ENCODE data around the gene MED14. TPM values are rescaled to one million over a fixed set of nuclear protein-coding genes. Genes with fewer than 3 reads are reported as not detected.

MED14 gene
- total RNA-seq, 2 donors from 2014 or later: 22.2 to 35.8 TPM

DNA sequence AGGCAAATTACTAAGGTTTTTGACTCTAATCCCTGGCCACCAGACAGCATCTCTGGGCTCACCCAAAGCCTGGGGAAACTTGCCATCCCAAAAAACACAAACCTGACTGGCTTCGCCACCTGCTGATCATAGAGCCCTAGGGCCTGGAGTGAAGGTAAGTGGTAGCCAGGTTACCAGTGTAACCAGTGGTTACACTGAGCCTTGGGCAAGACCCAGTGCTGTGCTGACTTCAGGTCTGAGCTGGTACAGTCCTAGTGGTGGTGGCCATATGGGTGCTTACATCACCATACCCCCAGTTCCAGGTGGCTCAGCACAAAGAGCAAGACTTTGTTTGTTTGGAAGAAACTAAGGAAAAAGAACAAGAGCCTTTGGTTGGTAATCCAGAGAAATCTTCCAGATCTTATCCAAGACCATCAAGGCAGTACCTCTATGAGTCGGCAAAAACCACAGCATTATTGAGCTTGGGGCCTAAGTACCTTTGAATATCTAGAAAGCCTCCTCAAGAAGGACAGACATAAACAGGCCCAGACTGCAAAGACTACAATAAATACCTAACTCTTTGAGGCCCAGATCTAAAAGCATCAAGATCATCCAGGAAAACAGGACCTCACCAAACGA, 13.7 kb downstream of the MED14 start:
- intact Hi-C loops (cut with DNase I): no loop called here
- H3K4me3 ChIP-seq: no peak overlapping the region
- H3K9me3 ChIP-seq: no peaks in the 10 kb centered on the region
- H3K36me3 ChIP-seq: no peaks in the 10 kb centered on the region
- H3K27me3 ChIP-seq (replicated peaks; ENCODE audit: insufficient read depth): no peaks in the 10 kb centered on the region
- no peaks in the 10 kb centered on the region for H3K4me1 ChIP-seq (replicated peaks)
- DNase-seq (ENCODE audit: low spot score): no peak
- no peak overlapping the region for H3K27ac ChIP-seq
- TF ChIP-seq POLR2A (IDR thresholded peaks at IDR 0.05) (no peak), POLR2AphosphoS5 (IDR thresholded peaks at IDR 0.05) (no peak)
- TF ChIP-seq, protein P1, sequence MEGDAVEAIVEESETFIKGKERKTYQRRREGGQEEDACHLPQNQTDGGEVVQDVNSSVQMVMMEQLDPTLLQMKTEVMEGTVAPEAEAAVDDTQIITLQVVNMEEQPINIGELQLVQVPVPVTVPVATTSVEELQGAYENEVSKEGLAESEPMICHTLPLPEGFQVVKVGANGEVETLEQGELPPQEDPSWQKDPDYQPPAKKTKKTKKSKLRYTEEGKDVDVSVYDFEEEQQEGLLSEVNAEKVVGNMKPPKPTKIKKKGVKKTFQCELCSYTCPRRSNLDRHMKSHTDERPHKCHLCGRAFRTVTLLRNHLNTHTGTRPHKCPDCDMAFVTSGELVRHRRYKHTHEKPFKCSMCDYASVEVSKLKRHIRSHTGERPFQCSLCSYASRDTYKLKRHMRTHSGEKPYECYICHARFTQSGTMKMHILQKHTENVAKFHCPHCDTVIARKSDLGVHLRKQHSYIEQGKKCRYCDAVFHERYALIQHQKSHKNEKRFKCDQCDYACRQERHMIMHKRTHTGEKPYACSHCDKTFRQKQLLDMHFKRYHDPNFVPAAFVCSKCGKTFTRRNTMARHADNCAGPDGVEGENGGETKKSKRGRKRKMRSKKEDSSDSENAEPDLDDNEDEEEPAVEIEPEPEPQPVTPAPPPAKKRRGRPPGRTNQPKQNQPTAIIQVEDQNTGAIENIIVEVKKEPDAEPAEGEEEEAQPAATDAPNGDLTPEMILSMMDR (IDR thresholded peaks at IDR 0.05): no peak
- 90% methylated on average over 3 of the region's 3 CpGs for WGBS

GRCh38 chrX:40720792-40721191, 14.6 kb downstream of the MED14 start:
- Histone ChIP-seq H3K27ac (no peak overlapping the region), H3K4me1 (replicated peaks) (no peaks in the 10 kb centered on the region), H3K27me3 (replicated peaks; ENCODE audit: insufficient read depth) (no peaks in the 10 kb centered on the region), H3K9me3 (no peaks in the 10 kb centered on the region), H3K36me3 (no peaks in the 10 kb centered on the region), H3K4me3 (no peak overlapping the region)
- DNase-seq (ENCODE audit: low spot score): no peak
- WGBS: 97% methylated on average over 8 of the region's 8 CpGs
- TF ChIP-seq, protein P1 (IDR thresholded peaks at IDR 0.05): no peak
- TF ChIP-seq POLR2AphosphoS5 (IDR thresholded peaks at IDR 0.05) (no peak), POLR2A (IDR thresholded peaks at IDR 0.05) (no peak)
- intact Hi-C loops (cut with DNase I): no loop called here

DNA sequence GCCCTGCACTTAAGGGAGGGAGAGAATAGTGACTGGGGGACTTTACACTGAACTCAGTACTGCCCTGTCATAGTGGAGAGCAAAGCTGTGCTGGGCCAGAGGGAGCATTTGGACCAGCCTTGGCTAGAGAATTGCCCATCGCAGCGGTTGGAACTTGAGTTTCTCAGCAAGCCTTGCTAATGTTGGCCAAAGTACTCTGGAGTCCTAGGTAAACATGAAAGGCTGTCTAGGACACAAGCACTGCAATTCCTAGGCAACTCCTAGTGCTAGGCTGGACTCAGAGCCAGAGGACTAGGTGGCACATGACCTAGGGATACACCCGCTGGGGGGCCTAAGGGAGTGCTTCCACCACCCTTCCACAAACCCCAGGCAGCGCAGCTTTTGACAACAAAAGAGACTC, 15.0 kb downstream of the MED14 start:
- no peak overlapping the region for H3K4me3 ChIP-seq
- H3K36me3 ChIP-seq: no peaks in the 10 kb centered on the region
- no peaks in the 10 kb centered on the region for H3K27me3 ChIP-seq (replicated peaks; ENCODE audit: insufficient read depth)
- no peak for DNase-seq (ENCODE audit: low spot score)
- no peak for TF ChIP-seq POLR2A (IDR thresholded peaks at IDR 0.05)
- TF ChIP-seq POLR2AphosphoS5 (IDR thresholded peaks at IDR 0.05): no peak
- TF ChIP-seq, protein P1 (IDR thresholded peaks at IDR 0.05): no peak
- WGBS: 100% methylated on average over 1 of the region's 4 CpGs
- no peak overlapping the region for H3K27ac ChIP-seq
- no peaks in the 10 kb centered on the region for H3K4me1 ChIP-seq (replicated peaks)
- intact Hi-C loops (cut with DNase I): no loop called here
- H3K9me3 ChIP-seq: no peaks in the 10 kb centered on the region

DNA sequence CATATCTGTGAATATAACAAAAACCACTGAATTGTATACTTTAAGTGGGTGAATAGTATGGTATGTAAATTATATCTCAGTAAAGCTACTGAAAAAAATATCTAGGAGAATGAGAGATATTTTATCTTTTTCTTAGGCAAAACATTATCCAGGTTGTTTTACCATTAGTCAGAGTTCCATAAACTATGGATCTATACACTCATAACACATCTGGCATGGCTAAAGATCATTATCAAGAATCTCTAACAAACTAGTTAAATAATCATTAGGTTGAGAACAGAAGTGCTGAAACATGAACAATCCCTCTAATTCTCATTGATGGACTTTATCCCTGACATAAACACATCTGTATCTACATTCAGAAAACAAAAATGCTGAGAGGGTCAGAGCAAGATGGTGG, 15.6 kb downstream of the MED14 start:
- Histone ChIP-seq H3K4me3 (no peak overlapping the region), H3K27ac (no peak overlapping the region), H3K4me1 (replicated peaks) (no peaks in the 10 kb centered on the region), H3K9me3 (no peaks in the 10 kb centered on the region), H3K36me3 (no peaks in the 10 kb centered on the region), H3K27me3 (replicated peaks; ENCODE audit: insufficient read depth) (no peaks in the 10 kb centered on the region)
- intact Hi-C loops (cut with DNase I): no loop called here
- no peak for DNase-seq (ENCODE audit: low spot score)
- no peak for TF ChIP-seq POLR2A (IDR thresholded peaks at IDR 0.05)
- no peak for TF ChIP-seq POLR2AphosphoS5 (IDR thresholded peaks at IDR 0.05)

GRCh38 chrX:40719218-40719617, 16.1 kb downstream of the MED14 start:
- TF ChIP-seq POLR2A (IDR thresholded peaks at IDR 0.05) (no peak), POLR2AphosphoS5 (IDR thresholded peaks at IDR 0.05) (no peak)
- TF ChIP-seq, protein P1 (IDR thresholded peaks at IDR 0.05): no peak
- no peak overlapping the region for H3K4me3 ChIP-seq
- intact Hi-C loops (cut with DNase I): no loop called here
- H3K4me1 ChIP-seq (replicated peaks): no peaks in the 10 kb centered on the region
- H3K27me3 ChIP-seq (replicated peaks; ENCODE audit: insufficient read depth): no peaks in the 10 kb centered on the region
- no peaks in the 10 kb centered on the region for H3K36me3 ChIP-seq
- no peaks in the 10 kb centered on the region for H3K9me3 ChIP-seq
- DNase-seq (ENCODE audit: low spot score): no peak
- H3K27ac ChIP-seq: no peak overlapping the region
